AG09309 (cell line): ENCODE measurements around the gene VCAN.

Experiments
- DNase-seq: peaks from one replicate; pipeline ENCODE4 v3.0.0-alpha.2; 2010; ENCODE audit warnings: low read depth
- H3K4me3 ChIP-seq: 2 replicates; pipeline ENCODE4 v1.5.1; 2011; ENCODE audit warnings: mild to moderate bottlenecking, low read depth, low read length, moderate library complexity; ENCODE audit not compliant: control insufficient read depth
- CTCF ChIP-seq: IDR thresholded peaks from 2 replicates; pipeline ENCODE4 v1.5.1; 2011; ENCODE audit warnings: mild to moderate bottlenecking, low read depth, low read length, inconsistent platforms; ENCODE audit not compliant: insufficient read depth, control insufficient read depth; ENCODE audit errors: missing control alignments

Gene VCAN

GRCh38 chr5:83552275-83552674 lies 80.7 kb downstream of the VCAN start:
- no peak for DNase-seq
- TF ChIP-seq CTCF: no peak

GRCh38 chr5:83553000-83553486 lies 81.5 kb downstream of the VCAN start:
- DNase-seq: peak; percentile 46
- TF ChIP-seq CTCF: no peak

More at GRCh38 chr5:83552275-83552674, 80.7 kb downstream of the VCAN start:
- no peak overlapping the region for H3K4me3 ChIP-seq

GRCh38 chr5:83554133-83554532 lies 82.6 kb downstream of the VCAN start:
- no peak for TF ChIP-seq CTCF
- DNase-seq: no peak
- no peak overlapping the region for H3K4me3 ChIP-seq

More at GRCh38 chr5:83553000-83553486, 81.5 kb downstream of the VCAN start:
- no peak overlapping the region for H3K4me3 ChIP-seq

GRCh38 chr5:83554686-83555085 lies 83.1 kb downstream of the VCAN start:
- no peak for DNase-seq
- H3K4me3 ChIP-seq: no peak overlapping the region
- no peak for TF ChIP-seq CTCF

GRCh38 chr5:83555263-83555662 lies 83.7 kb downstream of the VCAN start:
- H3K4me3 ChIP-seq: no peak overlapping the region
- no peak for DNase-seq
- TF ChIP-seq CTCF: no peak

GRCh38 chr5:83556190-83556589 lies 84.6 kb downstream of the VCAN start:
- no peak overlapping the region for H3K4me3 ChIP-seq
- DNase-seq: no peak
- no peak for TF ChIP-seq CTCF
